HK-2 (cell line): Measurements from ENCODE around the gene PADI4.
"Not testable (repeated sequence)": the region's sequence is repeated elsewhere in the genome, so short reads cannot be mapped to it uniquely, and the experiment has no call there.

Source experiments
- DNase-seq: peaks from one replicate; pipeline ENCODE4 v3.0.0-alpha.2; 2018; ENCODE audit not compliant: unreplicated experiment

Gene PADI4

DNA sequence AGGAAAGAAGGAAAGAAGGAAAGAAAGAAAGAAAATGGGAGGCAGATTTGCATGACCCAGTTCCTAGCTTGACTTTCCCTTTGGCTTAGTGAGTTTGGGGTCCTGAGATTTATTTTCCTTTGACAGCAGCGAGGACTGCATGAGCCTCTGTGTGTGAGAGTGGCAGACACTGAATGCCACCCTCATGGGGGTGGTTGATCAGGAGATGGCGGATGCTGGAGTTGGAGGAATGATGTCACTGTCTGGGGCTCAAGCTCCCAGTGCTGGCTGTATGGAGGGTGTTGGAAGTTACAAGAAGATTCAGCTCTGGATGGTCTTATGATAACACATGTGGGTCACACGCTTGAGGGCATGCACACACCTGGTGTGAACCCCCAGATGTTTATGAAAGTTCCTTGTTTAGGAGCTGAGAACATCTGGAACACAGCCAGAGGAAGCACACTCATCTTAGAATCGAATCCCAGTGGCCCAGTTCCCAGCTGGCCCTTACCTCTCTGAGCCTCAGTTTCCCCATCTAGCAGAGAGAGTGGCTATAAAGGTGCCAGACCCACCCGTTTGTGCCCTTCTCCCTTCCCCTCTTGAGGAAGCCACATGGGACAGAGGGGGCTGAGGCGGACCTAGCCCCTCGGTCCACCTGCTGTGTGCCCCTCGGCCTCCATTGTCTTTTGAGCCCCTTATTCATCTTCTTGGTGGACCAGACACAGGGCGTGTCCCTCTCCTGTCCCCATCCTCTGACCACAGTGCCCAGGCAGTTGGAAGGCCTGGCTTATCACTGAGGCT lies 5.7 kb downstream of the PADI4 start:
- DNase-seq: no peak

DNA sequence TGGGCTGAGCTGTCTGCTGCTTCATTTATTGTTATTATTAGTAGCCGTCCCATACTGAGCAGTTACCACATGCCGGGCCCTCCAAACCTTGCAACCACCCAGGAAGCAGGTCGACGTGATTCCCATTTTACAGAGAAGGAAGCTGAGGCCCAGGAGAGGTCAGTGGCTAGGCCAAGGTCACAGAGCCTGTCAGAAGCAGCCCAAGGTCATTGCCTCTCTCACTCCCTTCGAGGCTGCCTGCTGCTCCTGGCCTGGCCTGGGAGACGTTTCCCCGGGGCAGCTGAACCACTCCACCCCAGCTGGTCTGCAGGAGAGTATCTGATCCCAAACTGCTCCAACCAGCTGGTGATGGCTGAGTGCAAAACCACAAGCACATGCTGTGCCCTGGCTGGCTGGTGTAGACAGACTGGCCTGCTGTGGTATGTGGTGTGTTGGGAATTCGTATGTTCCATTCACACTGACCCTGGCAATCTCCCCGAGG lies 6.5 kb downstream of the PADI4 start:
- no peak for DNase-seq

DNA sequence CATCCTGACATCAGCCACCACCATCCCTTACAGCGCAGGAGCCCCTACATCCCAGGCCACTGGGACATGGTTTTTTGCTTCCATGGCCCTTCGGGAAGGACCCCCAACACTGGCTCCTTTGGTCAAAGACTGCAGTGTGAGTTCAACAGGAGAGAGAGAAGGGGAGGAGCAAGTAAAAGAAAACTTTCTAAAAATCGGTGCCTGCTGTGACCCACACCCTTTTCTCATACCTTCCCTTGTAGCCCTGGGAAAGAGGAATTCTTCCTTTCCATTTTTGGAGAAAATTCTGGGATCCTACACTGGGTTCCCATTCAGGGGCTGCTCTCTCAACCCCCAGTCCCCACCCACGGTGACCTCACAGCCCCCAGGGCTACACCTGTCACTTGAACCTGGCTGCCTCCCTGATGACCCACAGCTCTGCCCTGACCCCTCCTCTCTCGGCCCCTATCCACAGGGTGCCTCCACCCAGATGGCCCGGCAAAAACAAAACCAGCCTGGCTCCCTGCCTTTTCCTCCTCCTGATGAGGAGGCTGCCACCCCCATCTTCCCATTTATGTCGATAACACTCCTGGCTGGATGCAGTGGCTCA lies 7.6 kb downstream of the PADI4 start:
- no peak for DNase-seq

DNA sequence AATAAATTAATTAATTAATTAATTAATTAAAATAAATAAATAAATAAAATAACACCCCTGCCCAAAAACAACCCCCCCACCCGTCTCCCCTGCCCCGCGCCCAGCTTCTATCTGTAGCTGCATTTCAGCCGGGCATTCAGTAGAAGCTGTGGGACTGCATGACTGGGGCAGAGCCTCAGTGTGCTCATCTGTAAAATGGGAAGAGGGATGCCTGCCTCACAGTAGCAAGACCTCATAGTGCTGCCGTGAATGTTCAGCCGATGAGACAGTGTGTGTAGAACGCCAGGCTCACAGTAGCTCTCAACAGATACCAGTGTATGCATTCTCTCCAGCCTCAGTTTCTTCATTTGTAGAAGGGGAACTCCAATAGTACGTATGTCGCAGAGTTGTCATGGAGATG lies 8.7 kb downstream of the PADI4 start:
- no peak for DNase-seq

DNA sequence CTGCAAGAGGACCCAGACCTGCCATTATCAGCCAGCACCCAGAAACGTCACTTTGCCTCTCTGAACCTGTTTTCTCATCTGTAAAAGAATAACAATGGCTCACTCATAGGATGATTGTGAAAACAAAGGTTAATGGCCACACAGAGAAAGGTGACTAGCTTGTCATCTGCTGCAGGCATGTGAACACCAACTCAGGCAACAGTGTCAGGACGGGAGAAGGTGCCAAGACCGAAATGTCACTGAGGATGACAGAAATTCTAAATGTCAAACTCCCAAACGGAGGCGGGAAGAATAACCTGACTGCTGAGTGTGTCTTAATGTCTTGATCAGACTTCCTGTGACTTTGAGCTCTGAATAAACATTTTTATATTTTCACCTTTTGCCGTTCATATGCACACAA lies 10.3 kb downstream of the PADI4 start:
- DNase-seq: no peak

DNA sequence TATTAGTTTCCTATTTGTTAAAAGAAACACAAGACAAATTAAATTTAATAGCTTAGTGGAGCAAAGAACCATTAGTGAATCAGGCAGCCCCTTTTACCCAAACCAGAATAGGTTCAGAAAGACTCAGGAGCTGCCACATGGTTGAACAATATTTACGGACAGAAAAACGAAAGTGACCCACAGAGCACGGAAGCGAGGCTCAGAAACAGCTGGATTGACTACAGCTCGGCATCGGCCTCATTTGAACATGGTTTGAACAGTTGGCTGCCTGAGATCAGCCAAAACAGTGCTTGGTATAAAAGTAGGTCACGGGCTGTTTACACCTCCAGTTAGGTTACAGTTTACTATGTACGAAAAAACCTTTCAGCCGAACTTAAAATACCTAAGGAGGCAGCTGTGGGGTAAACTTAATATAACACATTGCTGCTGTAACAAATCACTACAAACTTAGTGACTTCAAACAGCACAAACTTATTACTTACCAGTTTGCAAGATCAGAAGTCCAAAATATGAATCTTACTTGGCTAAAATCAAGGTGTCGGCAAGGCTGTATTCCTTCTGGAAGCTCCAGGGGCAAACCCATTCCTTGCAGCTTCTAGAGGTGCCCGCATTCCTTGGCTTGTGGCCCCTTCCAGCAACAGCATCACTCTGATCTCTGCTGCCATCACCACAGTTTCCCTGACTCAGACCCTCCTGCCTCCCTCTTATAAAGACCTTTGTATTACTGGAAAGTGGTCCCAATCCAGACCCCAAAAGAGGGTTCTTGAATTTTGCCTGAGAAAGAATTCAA lies 11.8 kb downstream of the PADI4 start:
- DNase-seq: no peak

DNA sequence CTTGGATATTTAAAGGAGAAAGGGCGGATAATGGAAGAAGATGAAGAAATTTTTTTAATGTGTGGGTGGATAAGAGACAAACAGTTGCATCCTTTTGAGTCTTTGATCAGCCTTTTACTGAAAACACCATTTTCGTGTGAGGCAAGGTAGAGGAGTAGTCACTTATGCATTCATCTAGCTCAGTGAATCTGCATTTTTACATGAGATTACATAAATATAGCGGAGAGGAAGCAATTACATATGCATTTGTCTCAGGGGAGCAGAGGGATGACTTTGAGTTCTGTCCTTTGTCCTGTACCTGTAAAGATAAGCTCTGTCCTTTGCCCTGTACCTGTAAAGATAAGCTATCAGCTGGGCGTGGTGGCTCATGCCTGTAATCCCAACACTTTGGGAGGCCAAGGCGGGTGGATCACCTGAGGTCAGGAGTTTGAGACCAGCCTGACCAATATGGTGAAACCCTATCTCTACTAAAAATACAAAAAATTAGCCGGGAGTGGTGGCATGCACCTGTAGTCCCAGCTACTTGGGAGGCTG lies 13.9 kb downstream of the PADI4 start:
- DNase-seq: not testable (repeated sequence)

DNA sequence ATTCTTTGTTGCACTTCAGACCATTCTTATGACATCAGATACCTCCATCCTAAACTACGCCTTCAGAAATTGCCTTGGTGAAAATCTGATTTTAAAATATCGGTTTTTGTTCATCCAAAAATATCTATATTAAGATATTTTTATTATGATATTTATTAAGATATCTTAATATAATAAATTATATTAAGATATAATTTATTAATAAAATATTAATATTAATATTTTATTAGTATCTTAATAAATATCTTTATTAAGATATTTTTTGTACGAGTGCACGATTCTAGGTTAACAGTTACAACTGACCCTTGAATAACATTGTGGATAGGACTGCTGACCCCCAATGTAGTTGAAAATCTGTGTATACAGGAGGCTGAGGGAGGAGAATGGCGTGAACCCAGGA lies 20.9 kb downstream of the PADI4 start:
- DNase-seq: no peak

DNA sequence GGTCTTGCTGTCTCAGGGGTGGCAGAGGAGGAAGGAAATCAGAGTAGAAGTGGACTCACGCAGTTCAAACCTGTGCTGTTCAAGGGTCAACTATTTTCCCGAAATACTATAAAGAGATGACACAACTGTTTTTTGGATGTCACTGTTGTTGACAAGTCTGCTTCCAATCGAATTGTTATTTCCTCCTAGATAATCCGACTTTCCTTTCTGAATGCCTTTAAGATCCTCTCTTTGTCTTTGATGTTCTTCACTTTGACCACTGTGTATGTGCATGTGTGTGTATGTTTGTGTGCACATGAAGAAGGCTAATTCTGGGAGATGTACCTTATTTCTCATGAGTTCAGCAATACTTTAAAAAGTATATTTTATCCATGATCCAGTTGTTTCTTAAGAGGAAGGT lies 21.6 kb downstream of the PADI4 start:
- DNase-seq: no peak

DNA sequence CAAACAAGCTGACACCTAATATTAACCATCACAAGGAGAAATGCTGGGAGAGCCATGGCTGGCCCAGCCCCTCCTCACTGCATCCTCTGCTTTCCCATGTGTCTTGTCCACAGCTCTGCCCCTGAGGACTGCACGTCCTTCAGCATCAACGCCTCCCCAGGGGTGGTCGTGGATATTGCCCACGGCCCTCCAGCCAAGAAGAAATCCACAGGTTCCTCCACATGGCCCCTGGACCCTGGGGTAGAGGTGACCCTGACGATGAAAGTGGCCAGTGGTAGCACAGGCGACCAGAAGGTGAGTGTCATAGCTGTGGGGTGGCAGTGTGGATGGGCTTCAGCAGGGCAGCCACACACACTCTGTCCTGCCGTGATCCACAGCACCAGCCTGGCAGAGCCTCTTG lies 22.9 kb downstream of the PADI4 start:
- no peak for DNase-seq

DNA sequence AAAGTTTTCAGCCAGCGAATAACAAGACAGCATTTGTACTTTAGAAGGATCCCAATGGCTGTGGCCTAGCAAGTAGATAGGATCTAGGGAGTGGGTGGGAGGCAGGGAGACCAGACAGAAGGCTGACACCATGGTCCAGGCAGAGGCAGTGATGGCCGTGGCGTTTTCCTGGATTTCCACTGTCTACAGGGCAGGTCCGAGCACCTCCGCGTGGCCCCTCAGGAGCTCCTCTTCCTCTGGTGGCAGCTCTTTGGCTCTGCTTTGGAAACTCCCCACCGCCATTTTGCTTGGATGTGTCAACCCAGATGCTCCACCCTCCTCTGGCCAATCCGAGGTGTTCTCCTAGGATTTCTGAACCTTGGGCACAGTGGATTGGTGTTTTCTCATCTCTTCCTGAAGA lies 25.1 kb downstream of the PADI4 start:
- DNase-seq: no peak

DNA sequence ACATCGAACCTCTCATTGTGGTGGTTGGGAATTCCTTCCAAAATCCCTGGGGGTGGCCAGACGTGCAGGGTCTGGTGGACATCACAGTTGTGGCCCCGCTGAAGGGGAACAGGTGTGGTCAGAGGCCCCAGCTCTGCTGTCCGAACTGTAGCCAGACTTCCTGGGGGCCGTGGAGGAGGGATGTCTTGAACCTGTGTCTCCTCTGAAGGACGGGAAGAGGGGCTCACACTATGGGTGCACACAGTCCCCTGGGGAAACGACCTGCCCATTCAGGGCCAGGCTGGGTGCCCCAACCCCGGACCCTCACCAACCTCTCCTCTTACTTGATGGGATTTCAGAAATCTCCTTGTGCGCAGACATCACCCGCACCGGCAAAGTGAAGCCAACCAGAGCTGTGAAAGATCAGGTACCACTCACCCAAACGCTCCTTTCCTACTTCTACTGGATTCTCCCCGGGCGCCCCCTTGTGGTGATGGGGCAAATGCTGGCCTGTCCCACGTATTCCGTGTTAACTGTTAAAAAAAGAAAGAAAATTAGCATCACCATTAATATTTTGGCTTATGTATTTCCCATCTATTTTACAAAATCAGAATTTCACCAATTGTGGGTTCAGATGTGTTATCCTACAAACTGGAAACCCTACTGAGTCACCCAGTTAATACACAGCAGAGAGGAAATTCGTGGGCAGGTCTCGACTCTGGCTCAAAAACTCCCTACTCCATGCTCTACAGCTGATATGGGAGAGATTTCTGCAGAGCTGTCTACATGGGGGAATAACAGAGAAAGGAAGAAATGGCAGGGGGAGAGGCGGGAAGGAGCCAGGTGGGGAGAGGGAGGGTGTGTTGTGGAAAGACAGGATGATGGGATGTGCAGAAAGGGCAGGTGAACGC lies 28.1 kb downstream of the PADI4 start:
- peak; percentile 75 for DNase-seq

DNA sequence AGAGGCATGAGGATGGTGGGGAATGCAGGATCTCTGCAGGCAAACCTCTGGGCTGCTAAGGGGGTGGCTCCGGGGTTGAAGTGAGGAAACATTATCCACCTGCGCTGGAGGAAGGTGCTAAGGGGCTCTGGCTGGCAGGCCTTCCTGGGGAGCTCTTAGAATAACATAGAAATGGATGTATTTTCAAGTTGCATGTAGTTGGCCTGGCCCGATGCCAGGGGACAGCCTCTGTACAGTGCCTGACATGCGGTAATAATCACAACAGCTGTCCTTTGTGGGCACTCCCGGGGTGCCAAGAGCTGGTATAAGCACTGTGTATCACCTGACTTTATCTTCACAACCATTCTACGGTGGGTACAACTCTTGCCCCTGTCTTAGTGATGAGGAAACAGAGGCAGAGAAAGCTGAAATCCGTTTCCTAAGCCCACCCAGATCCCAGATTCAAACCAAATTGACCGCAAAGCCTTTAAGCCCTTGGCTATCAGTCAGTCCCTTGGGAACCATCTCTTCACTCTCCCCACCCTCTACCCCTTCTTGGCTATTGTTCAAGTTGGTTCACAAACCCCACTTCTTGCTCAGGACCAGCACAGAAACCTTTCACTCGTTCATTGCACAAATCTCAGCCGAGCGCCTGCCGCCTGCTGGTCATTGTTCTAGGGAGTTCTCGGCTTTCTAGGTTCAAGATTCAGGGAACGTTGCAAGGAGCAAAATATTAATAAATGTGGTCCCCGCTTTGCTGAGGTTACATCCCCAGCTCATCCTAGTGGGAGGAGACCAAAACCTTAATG lies 30.9 kb downstream of the PADI4 start:
- no peak for DNase-seq

DNA sequence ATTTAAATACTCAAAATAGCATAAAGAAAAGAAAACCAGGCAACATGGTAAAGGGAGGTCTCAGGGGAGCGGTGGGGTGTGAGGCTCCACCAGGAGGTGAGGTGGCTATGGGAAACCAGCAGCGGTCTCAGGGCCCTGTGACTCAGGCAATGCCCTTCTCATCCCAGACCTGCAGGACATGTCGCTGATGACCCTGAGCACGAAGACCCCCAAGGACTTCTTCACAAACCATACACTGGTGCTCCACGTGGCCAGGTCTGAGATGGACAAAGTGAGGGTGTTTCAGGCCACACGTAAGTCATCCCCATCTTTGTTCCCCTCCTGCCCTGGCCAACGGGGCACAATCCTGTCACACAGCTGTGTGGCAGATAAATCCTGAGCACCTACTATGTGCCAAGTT lies 31.5 kb downstream of the PADI4 start:
- no peak for DNase-seq

DNA sequence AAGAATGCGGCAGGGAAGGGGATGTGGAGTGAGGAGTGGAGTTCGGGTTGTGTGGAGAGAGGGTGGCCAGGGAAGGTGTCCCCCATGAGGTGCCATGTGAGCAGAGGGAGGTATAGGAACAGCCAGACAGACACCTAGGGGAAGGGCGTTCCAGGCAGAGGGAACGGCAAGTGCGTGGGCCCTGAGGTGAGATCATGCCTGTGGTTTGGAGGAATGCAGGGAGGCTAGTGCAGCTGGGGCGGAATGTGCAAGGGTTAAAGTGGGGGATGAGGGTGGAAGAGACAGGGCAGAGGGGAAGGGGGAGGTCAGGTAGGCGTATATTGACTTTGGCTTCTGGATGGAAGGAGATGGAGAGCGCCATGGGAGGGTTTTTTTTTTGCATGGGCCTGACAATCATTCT lies 32.4 kb downstream of the PADI4 start:
- peak; percentile 25 for DNase-seq

DNA sequence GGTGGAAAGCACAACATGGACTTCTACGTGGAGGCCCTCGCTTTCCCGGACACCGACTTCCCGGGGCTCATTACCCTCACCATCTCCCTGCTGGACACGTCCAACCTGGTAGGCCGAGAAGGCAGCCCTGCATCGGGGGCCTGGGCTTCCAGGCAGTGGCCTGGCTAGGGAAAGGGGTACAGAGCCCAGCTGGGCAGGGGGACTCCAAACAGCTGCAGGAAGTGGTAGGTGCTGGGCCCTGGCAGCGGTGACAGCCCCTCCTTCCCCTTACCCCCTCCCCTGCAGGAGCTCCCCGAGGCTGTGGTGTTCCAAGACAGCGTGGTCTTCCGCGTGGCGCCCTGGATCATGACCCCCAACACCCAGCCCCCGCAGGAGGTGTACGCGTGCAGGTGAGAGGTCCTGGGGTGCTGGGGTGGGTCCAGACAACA lies 34.0 kb downstream of the PADI4 start:
- no peak for DNase-seq

DNA sequence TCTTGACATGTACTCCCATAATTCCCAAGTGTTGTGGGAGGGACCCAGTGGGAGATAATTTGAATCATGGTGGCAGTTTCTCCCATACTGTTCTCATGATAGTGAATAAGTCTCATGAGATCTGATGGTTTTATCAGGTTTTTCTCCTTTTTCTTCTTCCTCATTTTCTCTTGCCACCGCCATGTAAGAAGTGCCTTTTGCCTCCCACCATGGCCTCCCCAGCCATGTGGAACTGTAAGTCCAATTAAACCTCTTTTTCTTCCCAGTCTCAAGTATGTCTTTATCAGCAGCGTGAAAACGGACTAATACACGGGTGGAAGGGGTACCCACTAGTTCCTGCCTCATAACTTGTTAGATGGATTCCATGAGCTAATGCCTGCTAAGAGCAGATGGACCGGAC lies 37.5 kb downstream of the PADI4 start:
- DNase-seq: not testable (repeated sequence)

DNA sequence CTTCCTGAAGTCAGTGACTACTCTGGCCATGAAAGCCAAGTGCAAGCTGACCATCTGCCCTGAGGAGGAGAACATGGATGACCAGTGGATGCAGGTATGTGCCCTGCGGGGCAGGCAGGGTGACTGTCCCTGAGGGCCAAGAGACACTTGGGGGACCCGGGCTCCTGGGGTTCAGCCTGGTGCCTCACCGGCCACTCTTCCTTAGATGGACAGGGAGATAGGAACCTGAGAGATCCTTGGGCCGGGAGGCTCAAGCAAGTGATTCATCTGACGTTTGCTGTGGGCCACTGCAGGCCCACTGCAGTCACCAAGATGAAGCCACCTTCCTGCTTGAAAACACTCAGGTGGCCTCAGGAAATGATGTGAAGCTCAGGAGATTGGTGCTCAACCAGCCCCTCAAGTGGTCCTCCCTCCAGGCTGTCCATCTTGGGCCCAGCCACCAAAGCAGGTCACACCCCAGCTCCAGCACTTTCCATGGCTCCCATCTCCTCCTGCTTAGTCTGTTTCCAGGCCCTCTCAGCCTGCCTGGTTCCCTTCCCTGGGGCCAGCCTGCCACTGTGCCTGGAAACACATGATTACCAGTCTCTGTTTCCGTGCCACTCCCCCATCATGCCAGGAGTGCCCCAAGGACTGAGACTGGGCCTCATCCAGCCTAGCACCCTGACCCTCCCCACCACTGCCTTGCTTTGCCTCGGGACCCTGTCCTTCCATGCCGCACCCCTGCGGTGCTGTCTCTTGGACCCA lies 38.2 kb downstream of the PADI4 start:
- DNase-seq: no peak

DNA sequence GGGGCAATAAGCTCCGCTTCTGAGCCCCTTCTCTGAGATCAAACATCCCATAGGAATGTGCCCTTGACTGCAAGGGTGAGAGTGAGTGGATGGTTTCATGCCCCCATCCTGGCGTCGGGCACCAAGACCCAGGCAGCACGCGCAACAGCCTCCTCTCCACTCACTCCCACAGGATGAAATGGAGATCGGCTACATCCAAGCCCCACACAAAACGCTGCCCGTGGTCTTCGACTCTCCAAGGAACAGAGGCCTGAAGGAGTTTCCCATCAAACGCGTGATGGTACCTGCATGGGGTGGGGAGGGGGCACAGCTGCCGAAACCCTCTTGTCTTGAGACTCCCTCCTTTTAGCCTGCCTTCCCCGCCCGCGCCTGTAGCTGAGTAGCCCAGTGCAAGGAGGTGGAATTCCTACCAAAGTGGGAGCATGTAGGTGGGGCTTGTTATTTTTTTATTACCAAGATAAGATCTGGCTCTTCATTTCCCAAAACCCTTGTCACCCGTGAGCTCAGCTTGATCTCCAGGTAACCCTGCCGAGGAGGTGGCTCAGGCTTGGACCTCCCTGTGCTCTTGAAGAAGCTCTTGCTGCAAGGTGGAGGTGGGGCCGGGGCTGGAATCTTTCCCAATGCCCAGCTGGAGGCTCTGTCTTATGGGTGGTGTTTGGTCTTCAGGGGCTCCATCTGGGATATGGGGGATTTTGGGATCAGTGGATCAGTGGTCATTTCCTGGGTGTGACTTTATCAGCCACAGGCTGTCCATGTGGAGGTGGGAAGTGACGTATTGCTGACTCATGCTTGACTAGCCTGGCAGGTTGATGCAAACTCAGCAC lies 40.0 kb downstream of the PADI4 start:
- DNase-seq: no peak
